PC-9 (cell line): ENCODE results near the gene FGFR3. TPM values are rescaled to one million over a fixed set of nuclear protein-coding genes. Genes with fewer than 3 reads are reported as not detected.

ENCODE experiments used
- BruUV-seq: library from RNA; stranded (reverse); fragments of 400-500 nt; replicated peaks from 2 replicates; lab custom pipeline; 2021; lab: Mats Ljungman, UMichigan
- CTCF ChIA-PET: fragments of 300-600 bp; sonication (Branson Sonifier 250); formaldehyde crosslinking; loops from one replicate; lab custom pipeline; 2022; ENCODE audit warnings: antibody characterized with exemption; lab: Charles Lee
- POLR2A ChIA-PET: fragments of 300-600 bp; sonication (Branson Sonifier 250); formaldehyde crosslinking; loops from one replicate; lab custom pipeline; 2022; ENCODE audit warnings: antibody characterized with exemption; ENCODE audit not compliant: unreplicated experiment; lab: Charles Lee
- DNase-seq, 2 experiments: peaks; one replicate each; pipeline versions ENCODE4 v3.0.0 to v3.0.0-alpha.2; 2015 to 2022; ENCODE audit warnings: mixed read lengths in 1 of 2
- H2AFZ ChIP-seq: fragments of 200-600 bp; sonication (generic); 2 replicates; pipeline ENCODE4 v1.8.1; 2017; ENCODE audit warnings: antibody characterized with exemption
- H3F3A ChIP-seq: fragments of 200-600 bp; sonication (generic); 2 replicates; pipeline ENCODE4 v1.8.1; 2017; ENCODE audit warnings: antibody characterized with exemption, mild to moderate bottlenecking, low read depth; ENCODE audit not compliant: insufficient read depth
- H3K27ac ChIP-seq: fragments of 200-600 bp; sonication (generic); 2 replicates; pipeline ENCODE4 v1.6.1; 2016; ENCODE audit warnings: mixed run types
- H3K27me3 ChIP-seq: fragments of 200-600 bp; sonication (generic); 2 replicates; pipeline ENCODE4 v1.6.1; 2016; ENCODE audit warnings: low read depth, mixed run types; ENCODE audit not compliant: insufficient read depth
- H3K36me3 ChIP-seq: fragments of 200-600 bp; sonication (generic); 2 replicates; pipeline ENCODE4 v1.6.1; 2016; ENCODE audit warnings: low read depth, mixed run types
- H3K4me1 ChIP-seq: fragments of 200-600 bp; sonication (generic); replicated peaks from 2 replicates; pipeline ENCODE4 v1.6.1; 2016; ENCODE audit warnings: mixed run types; ENCODE audit not compliant: insufficient read depth
- H3K4me2 ChIP-seq: fragments of 200-600 bp; sonication (generic); 2 replicates; pipeline ENCODE4 v1.6.1; 2017; ENCODE audit warnings: mixed run types
- H3K4me3 ChIP-seq: fragments of 200-600 bp; sonication (generic); 2 replicates; pipeline ENCODE4 v1.6.1; 2016; ENCODE audit warnings: mixed run types
- H3K79me2 ChIP-seq: fragments of 200-600 bp; sonication (generic); 2 replicates; pipeline ENCODE4 v1.6.1; 2017; ENCODE audit warnings: low read depth, mixed run types
- H3K9me2 ChIP-seq: fragments of 200-600 bp; sonication (generic); 2 replicates; pipeline ENCODE4 v1.8.1; 2017; ENCODE audit warnings: mild to moderate bottlenecking; ENCODE audit not compliant: insufficient read depth
- H3K9me3 ChIP-seq: fragments of 200-600 bp; sonication (generic); 2 replicates; pipeline ENCODE4 v1.8.1; 2016; ENCODE audit warnings: low read depth; ENCODE audit not compliant: insufficient read depth
- H4K20me1 ChIP-seq: fragments of 200-600 bp; sonication (generic); 2 replicates; pipeline ENCODE4 v1.8.1; 2017; ENCODE audit not compliant: insufficient read depth
- CTCF ChIP-seq: fragments of 200-600 bp; sonication (generic); conservative IDR thresholded peaks from 2 replicates; pipeline ENCODE4 v1.6.1; 2017; ENCODE audit warnings: mixed run types, antibody characterized with exemption, mild to moderate bottlenecking, moderate library complexity
- EZH2 ChIP-seq: fragments of 200-600 bp; sonication (generic); IDR thresholded peaks from 2 replicates; pipeline ENCODE4 v1.8.0; 2017; ENCODE audit warnings: antibody characterized with exemption, low read depth
- intact Hi-C: fragments of 100-400 bp; cut with micrococcal nuclease; formaldehyde crosslinking; loops from one replicate; pipeline ENCODE4 v1.10.0; 2022; ENCODE audit not compliant: unreplicated experiment
- total RNA-seq: library from RNA; stranded (reverse); gene quantifications from 2 replicates; pipeline ENCODE4 v1.2.3, GENCODE V29; 2021

FGFR3 gene
- total RNA-seq, 1 experiment from 2014 or later = 8.2 TPM

GRCh38 chr4:1814453-1814852, 21.4 kb downstream of the FGFR3 start:
- no TSS peak for BruUV-seq
- intact Hi-C loops = loop anchor here (5.0 kb wide), 1 partner anchor 373 kb away; no protein-coding TSS in a partner anchor
- no peak for TF ChIP-seq CTCF
- TF ChIP-seq EZH2 = no peak

GRCh38 chr4:1815096-1815996, 22.3 kb downstream of the FGFR3 start:
- intact Hi-C loops = no loop called here
- H3K4me3 ChIP-seq = no peak overlapping the region
- H3K27me3 ChIP-seq = no peaks in the 10 kb centered on the region
- DNase-seq = no peak
- H3F3A ChIP-seq = no peaks in the 10 kb centered on the region; the same call in 1 of the 2 replicates
- no peaks in the 10 kb centered on the region for H3K4me1 ChIP-seq
- H2AFZ ChIP-seq = no peak overlapping the region
- POLR2A ChIA-PET = no interaction called here
- H3K9me3 ChIP-seq = no peaks in the 10 kb centered on the region
- peaks cover 9% of the 10 kb centered on the region; the same call in 1 of the 2 replicates for H3K36me3 ChIP-seq
- H3K27ac ChIP-seq = no peak overlapping the region
- no peaks in the 10 kb centered on the region for H3K79me2 ChIP-seq
- BruUV-seq = no TSS peak
- no peak for TF ChIP-seq CTCF
- no peak for TF ChIP-seq EZH2
- CTCF ChIA-PET = no interaction called here
- H3K9me2 ChIP-seq = no peaks in the 10 kb centered on the region
- H4K20me1 ChIP-seq = peaks cover 5% of the 10 kb centered on the region
- H3K4me2 ChIP-seq = no peak overlapping the region

More at GRCh38 chr4:1814453-1814852, 21.4 kb downstream of the FGFR3 start:
- no peak overlapping the region for H3K4me2 ChIP-seq
- no peak overlapping the region for H2AFZ ChIP-seq
- H3K4me1 ChIP-seq = no peaks in the 10 kb centered on the region
- H4K20me1 ChIP-seq = peaks cover 13% of the 10 kb centered on the region
- H3F3A ChIP-seq = no peaks in the 10 kb centered on the region; the same call in 1 of the 2 replicates
- no peaks in the 10 kb centered on the region for H3K27me3 ChIP-seq
- H3K27ac ChIP-seq = no peak overlapping the region
- no peak for DNase-seq
- no peak overlapping the region for H3K4me3 ChIP-seq
- ChIA-PET POLR2A (no interaction called here), CTCF (no interaction called here)
- peaks cover 9% of the 10 kb centered on the region; the same call in 1 of the 2 replicates for H3K36me3 ChIP-seq
- H3K9me3 ChIP-seq = no peaks in the 10 kb centered on the region
- H3K9me2 ChIP-seq = no peaks in the 10 kb centered on the region
- H3K79me2 ChIP-seq = no peaks in the 10 kb centered on the region

GRCh38 chr4:1815997-1816860, 23.1 kb downstream of the FGFR3 start:
- no peaks in the 10 kb centered on the region for H3K9me3 ChIP-seq
- H3K4me2 ChIP-seq = no peak overlapping the region
- H3K9me2 ChIP-seq = no peaks in the 10 kb centered on the region
- BruUV-seq = no TSS peak
- no peaks in the 10 kb centered on the region for H3K4me1 ChIP-seq
- no peak for DNase-seq
- H3K36me3 ChIP-seq = peaks cover 9% of the 10 kb centered on the region; the same call in 1 of the 2 replicates
- H3K27me3 ChIP-seq = no peaks in the 10 kb centered on the region
- intact Hi-C loops = no loop called here
- no peaks in the 10 kb centered on the region for H4K20me1 ChIP-seq
- no peaks in the 10 kb centered on the region; the same call in 1 of the 2 replicates for H3F3A ChIP-seq
- no peak overlapping the region for H3K4me3 ChIP-seq
- ChIA-PET CTCF (no interaction called here), POLR2A (no interaction called here)
- no peak for TF ChIP-seq CTCF
- no peak for TF ChIP-seq EZH2
- H3K79me2 ChIP-seq = no peaks in the 10 kb centered on the region
- no peak overlapping the region for H2AFZ ChIP-seq
- H3K27ac ChIP-seq = no peak overlapping the region
